ENCODE data around the gene SKAP2. TPM values are rescaled to one million over a fixed set of nuclear protein-coding genes. Genes with fewer than 3 reads are reported as not detected.
A peak's percentile ranks its signal among the peaks of the same experiment; 100 is the strongest.

SKAP2 gene
- total RNA-seq, 1 donor from 2014 or later, result 4.8 TPM

- Mint-ChIP-seq H3K4me3 (ENCODE audit: unreplicated experiment) (no peak overlapping the region), H3K4me1 (ENCODE audit: low read depth) (peaks cover 5% of the 10 kb centered on the region), H3K27me3 (ENCODE audit: low read depth) (peaks cover 28% of the 10 kb centered on the region), H3K9me3 (ENCODE audit: low read depth) (no peaks in the 10 kb centered on the region), H3K27ac (ENCODE audit: unreplicated experiment) (no peak overlapping the region), H3K36me3 (ENCODE audit: low read depth) (peaks cover 6% of the 10 kb centered on the region)
- TF ChIP-seq CTCF (IDR thresholded peaks at IDR 0.05), result no peak
- no peak for DNase-seq (ENCODE audit: low spot score)
Observed at GRCh38 chr7:26688388-26688787, 176.0 kb downstream of the SKAP2 start.

- Mint-ChIP-seq H3K27ac (ENCODE audit: unreplicated experiment) (no peak overlapping the region), H3K9me3 (ENCODE audit: low read depth) (no peaks in the 10 kb centered on the region), H3K4me3 (ENCODE audit: unreplicated experiment) (no peak overlapping the region), H3K27me3 (ENCODE audit: low read depth) (peaks cover 27% of the 10 kb centered on the region), H3K4me1 (ENCODE audit: low read depth) (peaks cover 5% of the 10 kb centered on the region), H3K36me3 (ENCODE audit: low read depth) (peaks cover 4% of the 10 kb centered on the region)
- DNase-seq (ENCODE audit: low spot score), result no peak
- TF ChIP-seq CTCF (IDR thresholded peaks at IDR 0.05), result no peak
Observed at GRCh38 chr7:26687032-26687431, 177.4 kb downstream of the SKAP2 start.

- Mint-ChIP-seq H3K9me3 (ENCODE audit: low read depth) (no peaks in the 10 kb centered on the region), H3K4me3 (ENCODE audit: unreplicated experiment) (no peak overlapping the region), H3K4me1 (ENCODE audit: low read depth) (peaks cover 5% of the 10 kb centered on the region), H3K36me3 (ENCODE audit: low read depth) (peaks cover 1% of the 10 kb centered on the region), H3K27ac (ENCODE audit: unreplicated experiment) (no peak overlapping the region), H3K27me3 (ENCODE audit: low read depth) (peaks cover 22% of the 10 kb centered on the region)
- TF ChIP-seq CTCF (IDR thresholded peaks at IDR 0.05), result peak; percentile 97
- no peak for DNase-seq (ENCODE audit: low spot score)
Observed at GRCh38 chr7:26686448-26686981, 177.9 kb downstream of the SKAP2 start.

- DNase-seq (ENCODE audit: low spot score), result no peak
- H3K36me3 Mint-ChIP-seq (ENCODE audit: low read depth), result peaks cover 1% of the 10 kb centered on the region
Observed at GRCh38 chr7:26685606-26686005, 178.8 kb downstream of the SKAP2 start.

GRCh38 chr7:26684447-26684846 lies 179.9 kb downstream of the SKAP2 start:
- no peak for TF ChIP-seq CTCF (IDR thresholded peaks at IDR 0.05)
- H3K4me3 Mint-ChIP-seq (ENCODE audit: unreplicated experiment), result no peak overlapping the region

More at GRCh38 chr7:26685606-26686005, 178.8 kb downstream of the SKAP2 start:
- no peak overlapping the region for H3K27ac Mint-ChIP-seq (ENCODE audit: unreplicated experiment)
- H3K27me3 Mint-ChIP-seq (ENCODE audit: low read depth), result peaks cover 20% of the 10 kb centered on the region
- no peak overlapping the region for H3K4me3 Mint-ChIP-seq (ENCODE audit: unreplicated experiment)
- no peaks in the 10 kb centered on the region for H3K9me3 Mint-ChIP-seq (ENCODE audit: low read depth)
- TF ChIP-seq CTCF (IDR thresholded peaks at IDR 0.05), result no peak
- H3K4me1 Mint-ChIP-seq (ENCODE audit: low read depth), result peaks cover 5% of the 10 kb centered on the region

More at GRCh38 chr7:26684447-26684846, 179.9 kb downstream of the SKAP2 start:
- no peak overlapping the region for H3K27ac Mint-ChIP-seq (ENCODE audit: unreplicated experiment)
- H3K36me3 Mint-ChIP-seq (ENCODE audit: low read depth), result peaks cover 1% of the 10 kb centered on the region
- no peak for DNase-seq (ENCODE audit: low spot score)
- H3K4me1 Mint-ChIP-seq (ENCODE audit: low read depth), result peaks cover 5% of the 10 kb centered on the region
- H3K9me3 Mint-ChIP-seq (ENCODE audit: low read depth), result no peaks in the 10 kb centered on the region
- peaks cover 21% of the 10 kb centered on the region for H3K27me3 Mint-ChIP-seq (ENCODE audit: low read depth)

All from chondrocyte (in vitro differentiated cells).